ENCODE results near the gene ITPKC.
"Not testable (repeated sequence)": the region's sequence is repeated elsewhere in the genome, so short reads cannot be mapped to it uniquely, and the experiment has no call there.

The ITPKC gene

DNA sequence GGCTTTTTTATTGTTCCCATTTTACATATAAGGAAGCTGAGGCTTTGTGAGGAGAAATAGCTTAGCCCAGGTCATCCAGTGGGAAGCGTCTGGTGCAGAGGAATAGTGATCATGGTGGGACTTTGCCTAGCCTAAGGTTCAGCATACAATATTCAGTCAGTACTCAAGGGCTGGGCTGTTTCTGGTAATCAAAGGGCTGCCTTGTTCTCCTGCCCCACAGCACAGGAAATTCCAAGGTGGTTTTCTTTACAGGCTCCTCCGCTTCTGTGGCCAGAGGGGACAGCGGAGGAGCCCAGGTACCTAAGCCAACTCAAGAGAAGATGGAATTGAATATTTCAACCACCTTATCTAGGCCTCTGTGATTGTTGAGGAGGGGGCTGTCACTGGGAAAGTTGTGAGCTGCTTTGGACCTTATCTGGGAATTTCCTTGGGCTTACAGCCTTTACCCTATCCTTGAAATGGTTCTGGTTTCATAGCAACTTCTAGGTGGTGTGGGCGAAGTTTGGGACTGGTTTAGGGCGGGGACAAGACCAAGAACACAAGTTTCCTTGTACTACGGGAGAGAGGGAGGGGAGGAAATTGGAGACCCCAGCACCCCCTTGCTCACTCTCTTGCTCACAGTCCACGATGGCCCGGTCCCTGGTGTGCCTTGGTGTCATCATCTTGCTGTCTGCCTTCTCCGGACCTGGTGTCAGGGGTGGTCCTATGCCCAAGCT, 58.2 kb downstream of the ITPKC start, which contains the start of gene MIA:
Gene MIA (plus strand): TSS at position 606 of the 716 bp plus-strand sequence. CDS start 22 bp downstream, at position 628.
- DNase-seq, result no peak

DNA sequence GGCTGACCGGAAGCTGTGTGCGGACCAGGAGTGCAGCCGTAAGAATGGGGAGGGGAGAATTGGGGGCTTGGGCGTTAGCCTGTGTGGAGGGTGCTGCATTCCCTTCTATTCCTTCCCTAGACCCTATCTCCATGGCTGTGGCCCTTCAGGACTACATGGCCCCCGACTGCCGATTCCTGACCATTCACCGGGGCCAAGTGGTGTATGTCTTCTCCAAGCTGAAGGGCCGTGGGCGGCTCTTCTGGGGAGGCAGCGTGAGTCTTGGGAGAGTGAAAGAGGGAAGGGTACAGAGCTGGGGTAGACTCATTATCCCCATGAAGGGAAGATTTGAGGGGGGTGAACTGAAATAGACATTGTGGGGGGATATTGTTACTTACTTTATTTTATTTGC, 58.7 kb downstream of the ITPKC start:
- DNase-seq, result no peak

DNA sequence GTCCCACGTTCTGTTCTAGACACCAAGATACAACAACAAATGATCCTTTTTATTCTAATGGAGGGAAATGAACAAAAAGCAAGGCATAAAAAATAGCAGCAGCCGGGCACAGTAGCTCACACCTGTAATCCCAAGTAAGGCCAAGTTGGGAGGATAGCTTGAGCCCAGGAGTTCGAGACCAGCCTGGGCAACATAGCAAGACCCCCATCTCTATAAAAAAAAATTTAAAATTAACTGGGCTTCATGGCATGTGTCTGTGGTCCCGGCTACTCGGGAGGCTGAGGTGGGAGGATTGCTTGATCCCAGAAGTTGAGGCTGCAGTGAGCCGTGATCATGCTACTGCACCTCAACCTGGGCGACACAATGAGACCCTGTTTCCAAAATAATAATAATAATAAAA, 59.5 kb downstream of the ITPKC start:
- DNase-seq, result no peak

DNA sequence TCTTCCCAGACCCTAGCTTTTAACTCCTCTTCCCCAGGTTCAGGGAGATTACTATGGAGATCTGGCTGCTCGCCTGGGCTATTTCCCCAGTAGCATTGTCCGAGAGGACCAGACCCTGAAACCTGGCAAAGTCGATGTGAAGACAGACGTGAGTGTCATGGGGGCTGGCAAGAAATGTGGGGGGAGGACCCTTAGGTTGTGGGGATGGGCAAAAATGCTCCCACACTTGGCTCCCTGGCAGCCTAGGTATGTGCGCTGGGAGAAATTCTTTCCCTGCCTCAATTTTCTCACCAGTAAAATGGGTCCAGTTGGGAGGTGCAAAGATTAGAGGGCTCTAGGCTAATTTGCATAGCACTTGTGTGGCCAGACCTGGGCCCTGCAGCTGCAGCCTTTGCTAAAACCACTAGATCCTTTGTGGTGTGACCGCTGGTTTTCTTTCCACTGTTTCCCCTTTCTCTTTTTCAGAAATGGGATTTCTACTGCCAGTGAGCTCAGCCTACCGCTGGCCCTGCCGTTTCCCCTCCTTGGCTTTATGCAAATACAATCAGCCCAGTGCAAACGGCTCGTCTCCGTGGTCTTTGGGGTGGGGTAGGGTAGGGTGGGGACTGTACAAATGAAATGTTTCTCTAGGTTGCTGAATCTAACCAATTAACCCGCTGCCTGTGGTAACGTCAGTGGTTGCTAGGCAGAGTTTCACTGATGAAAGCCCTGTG, 60.2 kb downstream of the ITPKC start:
- peak; percentile 83 for DNase-seq

DNA sequence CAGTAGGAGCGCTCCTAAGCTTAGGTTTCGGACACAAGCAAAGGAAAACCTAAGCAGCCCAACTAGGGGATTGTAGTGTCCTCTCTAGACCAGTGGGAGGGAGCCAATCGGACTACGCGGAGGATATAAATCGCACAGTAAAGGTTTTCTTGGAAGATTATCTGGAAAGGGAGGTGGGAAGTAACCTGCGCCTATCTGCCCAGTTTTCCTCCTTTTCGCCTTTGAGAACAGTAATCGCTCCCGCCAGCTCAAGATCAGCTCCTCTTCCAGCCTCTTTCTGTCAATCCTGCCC, 60.7 kb downstream of the ITPKC start:
- no peak for DNase-seq

DNA sequence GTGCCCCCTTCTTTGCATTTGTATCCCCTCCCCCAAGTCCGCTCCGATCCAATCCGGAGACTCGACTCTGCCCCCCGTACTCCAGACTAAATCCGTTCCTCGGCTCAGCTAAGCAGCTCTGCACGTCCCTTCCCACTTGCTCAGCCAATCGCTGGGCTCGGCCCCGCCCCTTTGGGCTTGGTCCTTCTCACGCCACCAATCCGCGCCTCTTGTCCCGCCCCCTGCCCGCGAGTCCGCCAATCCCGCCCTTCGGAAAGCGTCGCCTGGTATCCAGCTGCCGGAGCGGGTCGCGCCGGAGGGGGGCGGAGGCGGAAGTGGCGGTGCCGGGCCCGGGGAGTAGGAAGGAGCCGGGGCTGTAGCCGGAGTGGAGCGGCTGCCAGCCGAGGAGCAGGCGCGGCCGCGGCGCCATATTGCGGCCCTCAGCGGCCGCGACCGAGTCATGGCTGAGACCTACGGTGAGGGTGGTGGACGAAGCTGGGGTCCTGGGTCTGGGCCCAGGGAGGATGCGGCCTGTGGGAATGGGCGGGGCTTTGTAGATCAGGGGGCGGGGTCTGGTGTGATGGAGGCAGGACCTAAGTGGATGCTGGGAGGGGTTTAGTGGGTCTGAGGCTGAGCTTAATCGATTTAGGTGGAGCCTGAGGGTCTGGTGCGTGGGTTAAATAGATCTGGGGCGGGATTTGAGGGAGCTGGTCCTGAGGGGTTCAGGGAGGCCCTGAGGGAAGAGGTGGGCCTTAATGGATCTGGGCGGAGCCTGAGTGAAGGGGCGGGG, 61.2 kb downstream of the ITPKC start, which contains the start of gene RAB4B:
Gene RAB4B (plus strand): TSS at position 311 of the 769 bp plus-strand sequence. CDS start 129 bp downstream, at position 440.
- peak; percentile 99 for DNase-seq

DNA sequence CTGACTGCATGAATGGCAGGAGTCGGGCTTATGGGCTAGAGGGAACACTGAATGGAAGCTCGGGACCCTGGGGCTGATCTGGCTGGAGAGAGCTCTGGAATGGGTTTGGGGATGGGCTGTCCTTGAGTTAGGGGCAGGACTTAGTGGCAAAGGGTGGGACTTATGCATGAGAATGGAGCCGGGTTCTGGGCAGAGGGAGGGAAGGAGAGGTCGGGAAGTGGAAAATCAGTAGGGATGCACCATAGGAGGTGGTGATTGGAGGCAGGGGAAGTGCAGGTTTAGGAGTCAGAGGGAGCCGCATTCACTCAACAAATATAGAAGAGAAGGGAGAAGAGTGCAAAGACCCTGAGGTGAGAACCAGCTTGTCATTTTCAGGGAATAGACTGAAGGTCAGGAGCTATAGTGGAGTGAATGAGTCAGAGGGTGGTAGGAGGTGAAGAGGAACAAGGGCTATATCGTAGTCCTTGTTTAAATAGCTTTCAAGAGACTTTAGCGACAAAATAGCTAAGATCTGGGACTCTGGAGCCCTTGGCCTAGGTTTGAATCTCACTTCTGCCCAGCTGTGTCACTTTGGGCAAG, 61.9 kb downstream of the ITPKC start:
- DNase-seq, result peak; percentile 53

DNA sequence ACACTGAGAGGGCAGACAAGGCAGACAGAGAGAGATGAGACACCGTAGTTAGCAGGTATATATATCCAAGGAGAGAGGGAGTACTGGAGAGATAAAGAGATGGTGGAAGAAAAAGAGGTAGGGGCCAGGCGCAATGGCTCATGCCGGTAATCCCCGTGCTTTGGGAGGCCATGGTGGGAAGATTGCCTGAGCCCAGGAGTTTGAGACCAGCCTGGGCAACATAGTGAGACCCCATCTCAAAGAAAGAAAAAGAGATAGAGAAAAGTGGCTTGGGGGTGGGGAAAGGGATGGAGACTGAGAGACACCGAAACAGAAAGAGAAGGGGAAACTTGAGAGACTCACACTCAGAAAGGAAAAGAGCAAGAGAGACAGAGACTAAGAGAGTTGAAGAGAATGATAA, 63.7 kb downstream of the ITPKC start:
- no peak for DNase-seq

DNA sequence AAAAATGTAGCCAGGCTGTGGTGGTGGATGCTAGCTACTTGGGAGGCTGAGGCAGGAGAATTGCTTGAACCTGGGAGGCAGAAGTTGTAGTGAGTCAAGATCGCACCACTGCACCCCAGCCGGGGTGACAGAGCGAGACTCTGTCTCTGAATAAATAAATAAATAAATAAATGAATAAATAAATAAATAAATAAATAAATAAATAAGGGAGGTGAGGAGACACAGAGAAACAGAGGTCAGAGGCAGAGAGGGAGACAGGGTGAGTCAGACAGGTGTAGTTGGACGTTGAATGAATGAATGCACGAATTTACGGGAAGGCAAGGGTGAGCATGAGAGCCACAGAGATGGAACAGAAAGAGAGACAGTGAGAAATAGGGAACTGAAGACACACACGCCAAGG, 64.2 kb downstream of the ITPKC start:
- no peak for DNase-seq

DNA sequence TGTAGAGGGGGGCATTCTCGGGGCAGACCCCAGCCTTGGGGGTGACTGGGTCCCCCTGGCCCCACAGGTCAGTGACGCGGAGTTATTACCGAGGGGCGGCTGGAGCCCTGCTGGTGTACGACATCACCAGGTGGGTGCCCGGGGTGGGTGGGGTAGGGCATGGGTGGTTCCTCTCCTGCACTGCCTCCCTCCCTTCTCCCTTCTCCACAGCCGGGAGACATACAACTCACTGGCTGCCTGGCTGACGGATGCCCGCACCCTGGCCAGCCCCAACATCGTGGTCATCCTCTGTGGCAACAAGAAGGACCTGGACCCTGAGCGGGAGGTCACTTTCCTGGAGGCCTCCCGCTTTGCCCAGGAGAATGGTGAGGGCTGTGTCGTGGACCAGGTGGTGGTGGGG, 66.8 kb downstream of the ITPKC start:
- no peak for DNase-seq

DNA sequence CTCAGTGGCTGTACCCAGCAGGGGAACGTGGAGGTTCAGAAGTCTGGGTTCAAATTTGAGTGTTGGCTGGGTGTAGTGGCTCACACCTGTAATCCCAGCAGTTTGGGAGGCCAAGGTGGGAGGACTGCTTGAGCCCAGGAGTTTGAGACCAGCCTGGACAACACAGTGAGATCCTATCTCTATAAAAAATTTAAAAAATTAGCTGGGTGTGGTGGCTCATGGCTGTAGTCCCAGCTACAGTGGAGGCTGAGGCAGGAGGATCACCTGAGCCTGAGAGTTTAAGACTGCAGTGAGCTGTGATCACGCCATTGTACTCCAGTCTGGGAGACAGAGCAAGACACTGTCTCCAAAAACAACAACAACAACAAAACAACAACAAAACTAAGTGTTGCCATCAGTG, 67.2 kb downstream of the ITPKC start:
- not testable (repeated sequence) for DNase-seq

DNA sequence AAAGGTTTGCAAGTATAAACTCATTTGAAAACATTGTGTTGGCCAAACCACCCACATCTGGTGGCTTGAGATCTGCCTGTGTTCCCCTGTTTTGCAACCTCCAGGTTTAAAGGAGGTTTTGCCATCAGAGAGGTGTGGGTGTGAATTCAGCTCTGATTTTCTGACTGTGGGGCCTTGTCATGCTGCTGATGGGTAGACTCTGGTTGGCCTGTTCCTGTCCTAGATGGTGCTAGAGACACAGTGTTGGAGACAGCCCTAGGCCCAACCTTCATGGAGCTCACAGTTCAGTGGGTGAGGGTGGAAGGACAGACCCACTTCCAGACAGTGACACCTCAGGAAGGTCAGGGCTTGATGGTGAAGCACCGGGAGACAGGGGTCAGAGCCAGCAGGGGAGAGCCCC, 68.6 kb downstream of the ITPKC start:
- no peak for DNase-seq

DNA sequence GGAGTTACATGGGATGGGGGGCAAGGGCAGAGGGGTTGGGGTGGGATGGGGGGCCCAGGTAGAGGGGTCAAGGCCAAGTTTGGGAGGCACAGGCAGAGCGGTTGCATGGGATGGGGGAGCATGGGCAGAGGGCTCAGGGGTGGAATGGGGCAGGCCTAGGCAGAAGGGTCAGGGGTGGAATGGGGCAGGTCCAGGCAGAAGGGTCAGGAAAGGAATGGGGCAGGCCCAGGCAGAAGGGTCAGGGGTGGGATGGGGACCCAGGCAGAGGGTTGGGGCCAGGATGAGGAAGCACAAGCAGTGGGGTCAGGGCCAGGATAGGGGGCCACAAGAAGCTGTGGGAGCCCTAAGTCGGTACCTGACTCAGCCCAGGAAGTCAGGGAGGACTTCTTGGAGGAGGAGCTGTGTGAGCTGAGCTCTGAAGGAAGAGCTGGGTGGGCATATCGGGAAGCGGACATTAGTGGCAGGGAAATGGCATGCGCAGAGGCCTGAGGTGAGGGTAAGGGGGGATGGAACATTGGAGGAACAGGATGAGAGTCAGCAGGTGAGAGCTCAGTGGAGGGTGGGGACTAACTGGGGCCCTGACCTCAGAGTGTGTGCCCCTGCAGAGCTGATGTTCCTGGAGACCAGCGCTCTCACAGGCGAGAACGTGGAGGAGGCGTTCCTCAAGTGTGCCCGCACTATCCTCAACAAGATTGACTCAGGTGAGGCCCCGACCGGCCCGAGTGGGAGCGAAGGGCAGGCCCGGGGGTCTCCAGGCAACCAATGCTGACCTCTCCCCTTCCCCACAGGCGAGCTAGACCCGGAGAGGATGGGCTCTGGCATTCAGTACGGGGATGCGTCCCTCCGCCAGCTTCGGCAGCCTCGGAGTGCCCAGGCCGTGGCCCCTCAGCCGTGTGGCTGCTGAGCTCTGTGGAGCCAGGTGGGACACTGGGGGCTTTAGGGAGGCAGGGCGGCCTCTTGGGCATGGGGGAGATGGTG, 69.4 kb downstream of the ITPKC start:
- DNase-seq, result no peak

Data from HCEC 1CT (cell line).